OCI-LY7 (cell line): ENCODE measurements around the gene CCNL1. TPM values are rescaled to one million over a fixed set of nuclear protein-coding genes. Genes with fewer than 3 reads are reported as not detected.
"Not testable (repeated sequence)": the region's sequence is repeated elsewhere in the genome, so short reads cannot be mapped to it uniquely, and the experiment has no call there.

Experiments used
- BruUV-seq: library from RNA; stranded (reverse); fragments of 400-500 nt; replicated peaks from 2 replicates; lab custom pipeline; 2021; lab: Mats Ljungman, UMichigan
- CTCF ChIA-PET: fragments of 300-600 bp; sonication (Branson Sonifier 250); formaldehyde crosslinking; loops from one replicate; lab custom pipeline; 2022; ENCODE audit warnings: antibody characterized with exemption; ENCODE audit not compliant: unreplicated experiment; lab: Charles Lee
- POLR2A ChIA-PET: fragments of 300-600 bp; sonication (Branson Sonifier 250); formaldehyde crosslinking; loops from one replicate; lab custom pipeline; 2022; ENCODE audit warnings: antibody characterized with exemption; lab: Charles Lee
- DNase-seq: peaks from one replicate; pipeline ENCODE4 v3.0.0-alpha.2; 2015; ENCODE audit warnings: low spot score
- H2AFZ ChIP-seq: fragments of 200-600 bp; sonication (generic), shearing (Covaris generic); 2 replicates; pipeline ENCODE4 v1.6.1; 2014; ENCODE audit warnings: mild to moderate bottlenecking, antibody characterized with exemption, low read length, moderate library complexity
- H3K27ac ChIP-seq: fragments of 200-600 bp; sonication (generic); 2 replicates; pipeline ENCODE4 v1.5.1; 2014; ENCODE audit warnings: mixed run types, low read depth, mild to moderate bottlenecking, moderate library complexity, low read length, inconsistent platforms; ENCODE audit not compliant: poor library complexity, severe bottlenecking
- H3K36me3 ChIP-seq: fragments of 200-600 bp; sonication (generic); 2 replicates; pipeline ENCODE4 v1.6.1; 2014; ENCODE audit warnings: mild to moderate bottlenecking, antibody characterized with exemption, low read length, moderate library complexity, mixed read lengths; ENCODE audit not compliant: insufficient read depth
- H3K4me1 ChIP-seq: fragments of 200-600 bp; sonication (generic); 2 replicates; pipeline ENCODE4 v1.5.1; 2014; ENCODE audit warnings: mild to moderate bottlenecking, low read length; ENCODE audit not compliant: insufficient read depth, poor library complexity, severe bottlenecking
- H3K4me2 ChIP-seq: fragments of 200-600 bp; sonication (generic); 2 replicates; pipeline ENCODE4 v1.6.1; 2014; ENCODE audit warnings: mild to moderate bottlenecking, low read length
- H3K4me3 ChIP-seq: fragments of 200-600 bp; sonication (generic); 2 replicates; pipeline ENCODE4 v1.5.1; 2014; ENCODE audit warnings: mild to moderate bottlenecking, low read depth, low read length; ENCODE audit not compliant: poor library complexity, severe bottlenecking
- H3K79me2 ChIP-seq: fragments of 200-600 bp; sonication (generic); 2 replicates; pipeline ENCODE4 v1.6.1; 2016; ENCODE audit warnings: low read depth, mild to moderate bottlenecking, low read length, moderate library complexity, mixed read lengths; ENCODE audit not compliant: insufficient read depth
- H3K9me2 ChIP-seq: fragments of 200-600 bp; sonication (generic); 2 replicates; pipeline ENCODE4 v1.6.1; 2016; ENCODE audit warnings: mild to moderate bottlenecking, low read length, mixed read lengths; ENCODE audit not compliant: insufficient read depth
- H3K9me3 ChIP-seq: fragments of 200-600 bp; sonication (generic); 2 replicates; pipeline ENCODE4 v1.6.1; 2014; ENCODE audit warnings: mild to moderate bottlenecking, mixed run types, low read length, mixed read lengths
- H4K20me1 ChIP-seq: fragments of 200-600 bp; sonication (generic); 2 replicates; pipeline ENCODE4 v1.6.1; 2014; ENCODE audit warnings: mild to moderate bottlenecking, antibody characterized with exemption, low read length, moderate library complexity, mixed read lengths; ENCODE audit not compliant: insufficient read depth
- CTCF ChIP-seq: fragments of 200-600 bp; sonication (generic); conservative IDR thresholded peaks from 2 replicates; pipeline ENCODE4 v1.5.1; 2014; ENCODE audit warnings: mild to moderate bottlenecking, antibody characterized with exemption, low read length, moderate library complexity, mixed read lengths
- EZH2phosphoT487 ChIP-seq: fragments of 200-600 bp; sonication (generic); IDR thresholded peaks from 2 replicates; pipeline ENCODE4 v1.6.1; 2018; ENCODE audit warnings: low read depth, borderline replicate concordance, mild to moderate bottlenecking, mixed run types, antibody characterized with exemption, low read length, moderate library complexity, mixed read lengths
- intact Hi-C: fragments of 100-400 bp; cut with micrococcal nuclease; formaldehyde crosslinking; loops from one replicate; pipeline ENCODE4 v1.10.0; 2022; ENCODE audit not compliant: unreplicated experiment
- total RNA-seq, 2 experiments: library from RNA; depleted of rRNA in 1 of 2; stranded (reverse); fragments of >200 nt in 1 of 2; shearing (Covaris generic) in 1 of 2; gene quantifications; 2 replicates each; pipeline ENCODE4 v1.2.3, GENCODE V29; 2014 to 2022

CCNL1 gene
- total RNA-seq, 2 experiments from 2014 or later: 158 to 280 TPM

- ChIA-PET POLR2A (interaction anchor here (0.6 kb wide), 2 partner anchors 11 to 641 kb away, joined by 3 to 4 read pairs; no protein-coding TSS in a partner anchor), CTCF (no interaction called here)
- Histone ChIP-seq H3K9me3 (no peaks in the 10 kb centered on the region), H3K9me2 (no peaks in the 10 kb centered on the region), H2AFZ (no peak overlapping the region), H3K36me3 (no peaks in the 10 kb centered on the region), H3K4me3 (no peak overlapping the region), H3K4me1 (no peaks in the 10 kb centered on the region), H3K79me2 (no peaks in the 10 kb centered on the region), H3K4me2 (no peak overlapping the region), H4K20me1 (no peaks in the 10 kb centered on the region), H3K27ac (no peak overlapping the region)
- DNase-seq: no peak
- no TSS peak for BruUV-seq
- intact Hi-C loops: no loop called here
- TF ChIP-seq CTCF (no peak), EZH2phosphoT487 (no peak)
These were observed 36.0 kb upstream of the CCNL1 start for GRCh38 chr3:157195965-157196364.

- DNase-seq, H4K20me1 ChIP-seq, H3K79me2 ChIP-seq, H3K9me3 ChIP-seq, H3K4me2 ChIP-seq, H3K27ac ChIP-seq, H2AFZ ChIP-seq, CTCF ChIA-PET, H3K4me1 ChIP-seq, H3K4me3 ChIP-seq, H3K36me3 ChIP-seq, H3K9me2 ChIP-seq, BruUV-seq, POLR2A ChIA-PET, intact Hi-C loops: not testable (repeated sequence)
These were observed 31.2 kb upstream of the CCNL1 start for GRCh38 chr3:157191149-157191548.

DNA sequence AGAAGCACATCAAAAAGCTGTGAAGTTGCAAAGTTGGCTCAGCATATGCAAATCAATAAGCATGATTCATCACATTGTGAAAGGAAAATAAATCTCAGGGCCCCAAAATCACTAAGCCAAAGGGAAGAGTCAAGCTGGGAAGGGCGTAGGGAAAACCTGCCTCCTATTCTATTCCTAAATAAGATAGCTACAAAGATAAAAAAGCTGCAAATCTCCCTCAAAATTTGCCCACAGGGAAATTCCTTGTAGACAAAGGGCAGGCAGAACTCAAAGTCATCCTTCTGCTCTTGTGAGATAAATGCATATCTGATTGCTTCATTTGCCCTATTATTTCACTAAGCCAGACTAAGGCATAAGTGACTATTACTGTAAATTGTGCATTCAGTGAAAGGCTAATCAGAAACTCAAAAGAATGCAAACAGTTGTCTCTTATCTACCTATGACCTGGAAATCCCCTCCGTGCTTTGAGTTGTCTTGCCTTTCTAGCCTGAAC lies 30.5 kb upstream of the CCNL1 start:
- POLR2A ChIA-PET: no interaction called here
- no peaks in the 10 kb centered on the region for H3K4me1 ChIP-seq
- peaks cover 9% of the 10 kb centered on the region for H3K9me3 ChIP-seq
- no peak for TF ChIP-seq CTCF
- no peak for TF ChIP-seq EZH2phosphoT487
- CTCF ChIA-PET: no interaction called here
- H4K20me1 ChIP-seq: no peaks in the 10 kb centered on the region
- no peaks in the 10 kb centered on the region; the same call in 1 of the 2 replicates for H3K36me3 ChIP-seq
- H3K79me2 ChIP-seq: no peaks in the 10 kb centered on the region
- no peak overlapping the region for H3K4me2 ChIP-seq
- intact Hi-C loops: no loop called here
- no peaks in the 10 kb centered on the region for H3K9me2 ChIP-seq
- no peak overlapping the region for H2AFZ ChIP-seq
- no TSS peak for BruUV-seq
- H3K4me3 ChIP-seq: no peak overlapping the region
- no peak for DNase-seq
- no peak overlapping the region for H3K27ac ChIP-seq
